Ramos (cell line): ENCODE data around the gene LIN9.

ENCODE experiments used
- in situ Hi-C: fragments of 300-500 bp; cut with MboI; formaldehyde crosslinking; loops from one replicate; pipeline ENCODE4 v1.14.3; 2022; ENCODE audit warnings: low sequenced_read_pairs; ENCODE audit not compliant: unreplicated experiment

LIN9 gene

DNA sequence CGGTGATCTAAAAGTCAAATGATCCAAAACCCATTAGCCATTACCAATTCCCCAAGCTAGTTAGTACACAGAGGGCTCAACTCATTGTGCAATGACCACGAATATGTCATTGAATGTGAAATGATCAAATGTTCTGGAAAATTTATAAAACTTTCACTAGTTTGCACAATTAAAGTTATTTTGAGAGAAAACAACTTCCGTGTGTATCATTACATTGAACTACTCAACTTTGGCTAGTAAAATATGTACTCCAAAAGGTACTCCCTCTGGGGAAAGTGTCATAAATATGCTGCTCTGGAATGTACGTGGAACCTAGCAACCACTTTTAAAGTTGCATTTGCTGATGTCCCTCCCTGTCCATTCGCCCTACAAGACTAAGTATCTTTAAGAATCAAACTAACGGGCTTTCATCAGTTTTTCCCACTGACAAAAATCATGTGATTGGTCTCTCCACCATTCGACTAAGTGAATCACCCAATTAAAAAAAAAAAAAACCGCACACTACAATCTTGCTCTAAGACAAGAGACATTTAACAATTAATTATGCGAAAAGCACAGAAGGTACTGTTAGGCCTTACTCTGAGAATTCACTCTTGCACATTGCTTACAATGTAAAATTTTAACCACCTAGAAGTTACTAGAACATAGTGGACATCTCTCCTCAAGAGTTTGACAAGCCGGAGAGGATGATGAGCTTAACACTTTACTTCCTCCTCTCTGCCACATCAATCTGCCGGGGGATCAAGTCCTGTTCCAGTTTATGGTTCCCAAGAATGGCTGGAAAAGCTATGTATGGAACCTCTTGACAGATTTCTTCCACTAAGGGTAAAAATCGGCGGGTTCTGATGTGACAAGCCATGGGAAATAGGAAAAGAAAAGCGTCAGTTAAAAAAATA, 123.6 kb downstream of the LIN9 start:
- in situ Hi-C loops, result no loop called here

DNA sequence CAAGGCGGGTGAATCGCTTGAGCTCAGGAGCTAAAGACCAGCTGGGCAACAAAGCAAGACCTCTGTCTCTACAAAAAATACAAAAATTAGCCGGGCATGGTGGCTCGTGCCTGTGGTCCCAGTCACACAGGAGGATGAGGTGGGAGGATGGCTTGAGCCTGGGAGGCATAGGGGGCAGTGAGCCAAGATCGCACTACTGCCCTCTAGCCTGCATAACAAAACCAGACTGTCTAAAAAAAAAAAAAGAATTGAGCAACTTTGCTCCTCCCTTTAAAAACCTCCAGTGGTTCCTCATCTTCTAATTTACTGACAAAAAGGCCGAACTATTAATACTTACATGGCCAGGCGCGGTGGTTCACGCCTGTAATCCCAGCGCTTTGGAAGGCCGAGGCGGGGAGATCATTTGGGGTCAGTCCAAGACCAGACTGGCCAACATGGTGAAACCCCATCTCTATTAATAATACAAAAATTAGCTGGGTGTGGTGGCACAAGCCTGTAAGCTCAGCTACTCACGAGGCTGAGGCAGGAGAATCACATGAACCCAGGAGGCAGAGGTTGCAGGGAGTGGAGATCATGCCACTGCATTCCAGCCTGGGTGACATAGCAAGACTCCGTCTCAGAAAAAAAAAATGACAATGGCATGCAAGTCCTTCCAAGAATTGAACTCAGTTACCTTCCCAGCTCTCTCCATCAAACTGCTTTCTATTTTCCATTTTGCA, 126.8 kb downstream of the LIN9 start:
- in situ Hi-C loops, result no loop called here
